ENCODE data around the gene BAZ1B. TPM values are rescaled to one million over a fixed set of nuclear protein-coding genes. Genes with fewer than 3 reads are reported as not detected.
A peak's percentile ranks its signal among the peaks of the same experiment; 100 is the strongest.

BAZ1B gene
- total and polyA plus RNA-seq, 2 of the 4 experiments (the other 2 are of a cell fraction), result 20.2 to 45.0 TPM

DNA sequence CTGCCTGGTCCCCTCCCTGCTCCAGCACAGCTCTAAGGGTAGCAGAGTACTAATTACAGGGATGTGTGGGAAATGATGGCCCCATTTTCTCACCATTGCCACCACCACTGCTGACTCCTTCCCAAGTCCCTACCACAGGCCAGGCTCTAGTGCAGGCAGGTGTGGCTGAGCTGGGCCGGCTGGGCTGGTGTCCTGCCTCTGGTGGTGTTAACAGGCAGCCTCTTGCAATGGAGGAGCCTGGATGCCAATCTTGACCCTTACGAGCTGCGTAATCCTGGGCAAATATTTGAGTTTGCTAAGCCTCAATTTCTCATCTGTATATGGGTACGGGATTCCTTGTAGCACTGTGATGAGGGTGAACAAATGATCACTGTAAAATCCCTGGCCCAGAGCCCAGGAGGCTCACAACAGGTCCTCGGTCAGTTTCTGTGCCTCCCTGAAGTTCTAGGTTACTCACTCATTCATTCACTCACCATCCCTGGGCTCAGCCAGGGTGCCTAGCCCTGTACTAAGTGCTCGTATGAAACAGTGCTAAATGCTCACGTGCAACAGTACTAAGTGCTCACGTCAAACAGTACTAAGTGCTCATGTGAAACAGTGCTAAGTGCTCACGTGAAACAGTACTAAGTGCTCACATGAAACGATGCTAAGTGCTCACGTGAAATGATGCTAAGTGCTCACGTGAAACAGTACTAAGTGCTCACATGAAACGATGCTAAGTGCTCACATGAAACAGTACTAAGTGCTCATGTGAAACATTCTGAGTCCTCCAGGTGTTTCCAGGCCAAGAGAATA is 90.9 kb downstream of the BAZ1B start:
- H3K14ac ChIP-seq (replicated peaks; ENCODE audit: low read depth, low read length), result no peak overlapping the region
- H3K27ac ChIP-seq (ENCODE audit: insufficient read depth, low read length), result no peak overlapping the region
- H3K18ac ChIP-seq (ENCODE audit: low read depth, low read length), result no peak overlapping the region
- H3K4me3 ChIP-seq (ENCODE audit: insufficient read depth, low read depth, low read length), result no peak overlapping the region
- no peak overlapping the region for H2AK9ac ChIP-seq (replicated peaks; ENCODE audit: low read depth, low read length, poor library complexity)
- no peak overlapping the region for H2AFZ ChIP-seq (replicated peaks; ENCODE audit: low read length, poor library complexity)
- no peak overlapping the region for H4K5ac ChIP-seq (ENCODE audit: low read depth, low read length)
- no peak overlapping the region for H2BK20ac ChIP-seq (ENCODE audit: low read depth, low read length)
- H3K79me1 ChIP-seq (ENCODE audit: low read depth in 1 of 2, low read length in 2 of 2), result no peaks in the 10 kb centered on the region
- BruUV-seq (replicated peaks), result no TSS peak
- no peak overlapping the region for H3K4ac ChIP-seq (ENCODE audit: low read depth, low read length)
- in situ Hi-C loops (cut with MboI; ENCODE audit: low sequenced_read_pairs), result no loop called here
- no peaks in the 10 kb centered on the region for H3K27me3 ChIP-seq (ENCODE audit: control insufficient read depth, insufficient read depth, low read length)
- dilution Hi-C loops (cut with HindIII; ENCODE audit: low sequenced_read_pairs, unreplicated experiment), result no loop called here
- DNase-seq (no peak), ATAC-seq (ENCODE audit: low read depth) (no peak)
- no peak overlapping the region for H3K56ac ChIP-seq (ENCODE audit: extremely low read depth, insufficient read depth, low read length)
- WGBS, 2 experiments (ENCODE audit: extremely low coverage in 2 of 2, insufficient read length in 1 of 2), result 93% methylated on average over 9 of the region's 13 CpGs; no CpG with 5 or more reads in 1 of the 2 experiments
- CTCF ChIA-PET, result no interaction called here
- no peaks in the 10 kb centered on the region for H3K9me1 ChIP-seq (ENCODE audit: insufficient read depth, low read length)
- H3K36me3 ChIP-seq (ENCODE audit: control insufficient read depth, insufficient read depth, low read length), result no peaks in the 10 kb centered on the region
- H3K4me2 ChIP-seq (ENCODE audit: low read depth, low read length), result no peak overlapping the region
- H3K9ac ChIP-seq (ENCODE audit: low read depth, low read length), result no peak overlapping the region
- H2BK15ac ChIP-seq (ENCODE audit: low read depth, low read length), result no peak overlapping the region
- intact Hi-C loops (cut with micrococcal nuclease), result no loop called here
- no peak overlapping the region for H2BK5ac ChIP-seq (ENCODE audit: low read depth, low read length, poor library complexity, severe bottlenecking)
- H4K8ac ChIP-seq (ENCODE audit: low read depth in 2 of 2, low read length in 2 of 2), result no peak overlapping the region
- no peak overlapping the region for H2BK120ac ChIP-seq (ENCODE audit: low read depth, low read length)
- H4K20me1 ChIP-seq (ENCODE audit: insufficient read depth, low read length), result no peaks in the 10 kb centered on the region; the same call in 1 of the 2 replicates
- no peak overlapping the region for H4K91ac ChIP-seq (ENCODE audit: insufficient read depth, low read depth, low read length)
- POLR2A ChIA-PET (ENCODE audit: unreplicated experiment), result no interaction called here
- 0 out of 2 replicates have a peak overlapping the region, but pooled peaks have one; percentile 27 for H2AK5ac ChIP-seq (ENCODE audit: low read depth, low read length)
- H3K9me3 ChIP-seq (ENCODE audit: control insufficient read depth, insufficient read depth, low read length), result no peaks in the 10 kb centered on the region
- peaks cover 3% of the 10 kb centered on the region; the same call in 1 of the 2 replicates for H3K4me1 ChIP-seq (ENCODE audit: control insufficient read depth, insufficient read depth, low read length)
- no peak overlapping the region for H3K23ac ChIP-seq (ENCODE audit: low read depth, low read length)
- TF ChIP-seq CHD1 (IDR thresholded peaks at IDR 0.05; ENCODE audit: low read depth, low read length), result no peak
- TF ChIP-seq, protein P1, sequence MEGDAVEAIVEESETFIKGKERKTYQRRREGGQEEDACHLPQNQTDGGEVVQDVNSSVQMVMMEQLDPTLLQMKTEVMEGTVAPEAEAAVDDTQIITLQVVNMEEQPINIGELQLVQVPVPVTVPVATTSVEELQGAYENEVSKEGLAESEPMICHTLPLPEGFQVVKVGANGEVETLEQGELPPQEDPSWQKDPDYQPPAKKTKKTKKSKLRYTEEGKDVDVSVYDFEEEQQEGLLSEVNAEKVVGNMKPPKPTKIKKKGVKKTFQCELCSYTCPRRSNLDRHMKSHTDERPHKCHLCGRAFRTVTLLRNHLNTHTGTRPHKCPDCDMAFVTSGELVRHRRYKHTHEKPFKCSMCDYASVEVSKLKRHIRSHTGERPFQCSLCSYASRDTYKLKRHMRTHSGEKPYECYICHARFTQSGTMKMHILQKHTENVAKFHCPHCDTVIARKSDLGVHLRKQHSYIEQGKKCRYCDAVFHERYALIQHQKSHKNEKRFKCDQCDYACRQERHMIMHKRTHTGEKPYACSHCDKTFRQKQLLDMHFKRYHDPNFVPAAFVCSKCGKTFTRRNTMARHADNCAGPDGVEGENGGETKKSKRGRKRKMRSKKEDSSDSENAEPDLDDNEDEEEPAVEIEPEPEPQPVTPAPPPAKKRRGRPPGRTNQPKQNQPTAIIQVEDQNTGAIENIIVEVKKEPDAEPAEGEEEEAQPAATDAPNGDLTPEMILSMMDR (conservative IDR thresholded peaks at IDR 0.05; ENCODE audit: low read depth, low read length), result no peak
- no peak for TF ChIP-seq NFE2L2 (IDR thresholded peaks at IDR 0.05; ENCODE audit: low read depth, low read length)
- no peak for TF ChIP-seq POLR2A (IDR thresholded peaks at IDR 0.05; ENCODE audit: low read depth, low read length)
- TF ChIP-seq SMC3 (IDR thresholded peaks at IDR 0.05; ENCODE audit: low read depth, low read length), result no peak
- TF ChIP-seq RFX5 (IDR thresholded peaks at IDR 0.05; ENCODE audit: low read depth, low read length), result no peak
- no peak for TF ChIP-seq BHLHE40 (IDR thresholded peaks at IDR 0.05; ENCODE audit: low read depth, low read length)
- no peak for TF ChIP-seq MAZ (IDR thresholded peaks at IDR 0.05; ENCODE audit: borderline replicate concordance, low read depth, low read length)
- no peak for TF ChIP-seq CEBPB (IDR thresholded peaks at IDR 0.05; ENCODE audit: low read depth, low read length)
- TF ChIP-seq RCOR1 (IDR thresholded peaks at IDR 0.05; ENCODE audit: insufficient replicate concordance, low read length), result no peak
- no peak for TF ChIP-seq MXI1 (IDR thresholded peaks at IDR 0.05; ENCODE audit: borderline replicate concordance, low read depth, low read length)
- TF ChIP-seq, protein P2, sequence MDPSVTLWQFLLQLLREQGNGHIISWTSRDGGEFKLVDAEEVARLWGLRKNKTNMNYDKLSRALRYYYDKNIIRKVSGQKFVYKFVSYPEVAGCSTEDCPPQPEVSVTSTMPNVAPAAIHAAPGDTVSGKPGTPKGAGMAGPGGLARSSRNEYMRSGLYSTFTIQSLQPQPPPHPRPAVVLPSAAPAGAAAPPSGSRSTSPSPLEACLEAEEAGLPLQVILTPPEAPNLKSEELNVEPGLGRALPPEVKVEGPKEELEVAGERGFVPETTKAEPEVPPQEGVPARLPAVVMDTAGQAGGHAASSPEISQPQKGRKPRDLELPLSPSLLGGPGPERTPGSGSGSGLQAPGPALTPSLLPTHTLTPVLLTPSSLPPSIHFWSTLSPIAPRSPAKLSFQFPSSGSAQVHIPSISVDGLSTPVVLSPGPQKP (IDR thresholded peaks at IDR 0.05; ENCODE audit: borderline replicate concordance, low read depth, low read length), result no peak
- TF ChIP-seq FOS (IDR thresholded peaks at IDR 0.05; ENCODE audit: low read depth, low read length), result no peak
- no peak for TF ChIP-seq MAFK (IDR thresholded peaks at IDR 0.05; ENCODE audit: low read depth, low read length)
- TF ChIP-seq RAD21 (IDR thresholded peaks at IDR 0.05; ENCODE audit: low read length), result no peak
